Kasumi-1 (cell line): ENCODE results near the gene HSPB1.
A peak's percentile ranks its signal among the peaks of the same experiment; 100 is the strongest.
"Not testable (repeated sequence)": the region's sequence is repeated elsewhere in the genome, so short reads cannot be mapped to it uniquely, and the experiment has no call there.

ENCODE experiments used
- DNase-seq, 2 experiments: peaks; one replicate each; lab custom pipeline; 2025; lab: John Stamatoyannopoulos, UW

HSPB1 gene

GRCh38 chr7:76333511-76334101 lies 31.1 kb downstream of the HSPB1 start:
- DNase-seq: peak; percentile 80 to 85

- no peak for DNase-seq
Observed at GRCh38 chr7:76334320-76334967, 32.0 kb downstream of the HSPB1 start.

- DNase-seq: not testable (repeated sequence)
Observed at GRCh38 chr7:76335417-76335816, 32.9 kb downstream of the HSPB1 start.

GRCh38 chr7:76336094-76336493 lies 33.6 kb downstream of the HSPB1 start:
- no peak for DNase-seq

- no peak for DNase-seq
Observed at GRCh38 chr7:76337147-76337546, 34.7 kb downstream of the HSPB1 start.

- no peak for DNase-seq
Observed at GRCh38 chr7:76338298-76339084, 36.0 kb downstream of the HSPB1 start.

- no peak for DNase-seq
Observed at GRCh38 chr7:76340617-76341131, 38.2 kb downstream of the HSPB1 start.

GRCh38 chr7:76342222-76342621 lies 39.7 kb downstream of the HSPB1 start:
- no peak for DNase-seq

- DNase-seq: no peak
Observed at GRCh38 chr7:76343294-76343930, 40.9 kb downstream of the HSPB1 start.

GRCh38 chr7:76343931-76344321 lies 41.5 kb downstream of the HSPB1 start:
- no peak for DNase-seq

- DNase-seq: no peak
Observed at GRCh38 chr7:76346097-76346496, 43.6 kb downstream of the HSPB1 start.

- DNase-seq: no peak
Observed at GRCh38 chr7:76346778-76347177, 44.3 kb downstream of the HSPB1 start.

GRCh38 chr7:76347710-76348109 lies 45.2 kb downstream of the HSPB1 start:
- DNase-seq: no peak

GRCh38 chr7:76349313-76349885 lies 46.9 kb downstream of the HSPB1 start:
- no peak for DNase-seq

GRCh38 chr7:76351372-76351771 lies 48.9 kb downstream of the HSPB1 start:
- no peak for DNase-seq

GRCh38 chr7:76352193-76352592 lies 49.7 kb downstream of the HSPB1 start:
- no peak for DNase-seq

GRCh38 chr7:76353744-76354143 lies 51.3 kb downstream of the HSPB1 start:
- no peak for DNase-seq
